CD4-positive, alpha-beta memory T cell (primary cell): ENCODE results near the gene LRP8. TPM values are rescaled to one million over a fixed set of nuclear protein-coding genes. Genes with fewer than 3 reads are reported as not detected.

Experiments
- CTCF ChIA-PET: fragments of 350-600 bp; sonication (Branson Sonifier 250); formaldehyde crosslinking; loops from one replicate; lab custom pipeline; 2021; ENCODE audit warnings: inconsistent platforms; ENCODE audit not compliant: partially characterized antibody; lab: Charles Lee
- POLR2A ChIA-PET: fragments of 350-600 bp; sonication (Branson Sonifier 250); formaldehyde crosslinking; loops from one replicate; lab custom pipeline; 2021; ENCODE audit not compliant: partially characterized antibody; lab: Charles Lee
- DNase-seq, 5 donors: peaks; one replicate each; pipeline versions ENCODE4 v3.0.0 to v3.0.0-alpha.2; 2020 to 2022; ENCODE audit warnings: mixed read lengths in 1 of 5
- H3K27ac ChIP-seq: one replicate; pipeline ENCODE4 v1.7.0; 2013; ENCODE audit warnings: low read depth, low read length
- H3K27me3 ChIP-seq: 2 replicates; pipeline ENCODE4 v1.7.0; 2013; ENCODE audit warnings: mild to moderate bottlenecking, low read length, moderate library complexity; ENCODE audit not compliant: insufficient read depth
- H3K36me3 ChIP-seq: 2 replicates; pipeline ENCODE4 v1.7.0; 2013; ENCODE audit warnings: mild to moderate bottlenecking, low read length, moderate library complexity; ENCODE audit not compliant: insufficient read depth
- H3K4me1 ChIP-seq: 2 replicates; pipeline ENCODE4 v1.7.0; 2013; ENCODE audit warnings: mild to moderate bottlenecking, low read length, moderate library complexity; ENCODE audit not compliant: insufficient read depth
- H3K4me3 ChIP-seq, 2 donors: one replicate each; pipeline ENCODE4 v1.7.0; 2013; ENCODE audit warnings: low read length in 2 of 2, mild to moderate bottlenecking in 1 of 2
- H3K9me3 ChIP-seq, 2 donors: one replicate each; pipeline ENCODE4 v1.7.0; 2013; ENCODE audit warnings: low read length in 2 of 2, control low read depth in 1 of 2; ENCODE audit not compliant: control insufficient read depth in 1 of 2
- H3K27ac Mint-ChIP-seq, 7 donors: one replicate each; pipeline ENCODE4 v1.8.0; 2020 to 2021; ENCODE audit warnings: mixed read lengths in 7 of 7, mild to moderate bottlenecking in 6 of 7, inconsistent platforms in 3 of 7, moderate library complexity in 3 of 7
- H3K27me3 Mint-ChIP-seq, 2 donors: one replicate each; pipeline ENCODE4 v1.8.0; 2020 to 2021; ENCODE audit warnings: mixed read lengths in 2 of 2
- H3K36me3 Mint-ChIP-seq, 2 donors: one replicate each; pipeline ENCODE4 v1.8.0; 2020 to 2021; ENCODE audit warnings: mixed read lengths in 2 of 2, inconsistent platforms in 1 of 2, mild to moderate bottlenecking in 1 of 2
- H3K4me1 Mint-ChIP-seq, 4 donors: one replicate each; pipeline ENCODE4 v1.8.0; 2020 to 2021; ENCODE audit warnings: mixed read lengths in 4 of 4, mild to moderate bottlenecking in 1 of 4
- H3K4me3 Mint-ChIP-seq, 8 donors: one replicate each; pipeline ENCODE4 v1.8.0; 2020 to 2021; ENCODE audit warnings: mixed read lengths in 8 of 8, mild to moderate bottlenecking in 7 of 8, moderate library complexity in 6 of 8, inconsistent platforms in 3 of 8
- H3K9me3 Mint-ChIP-seq, 8 donors: one replicate each; pipeline ENCODE4 v1.8.0; 2020 to 2021; ENCODE audit warnings: mixed read lengths in 8 of 8, mild to moderate bottlenecking in 5 of 8, inconsistent platforms in 3 of 8, moderate library complexity in 1 of 8
- intact Hi-C: fragments of 100-400 bp; cut with micrococcal nuclease; formaldehyde crosslinking; loops from one replicate; pipeline ENCODE4 v1.15.1; 2023
- polyA plus RNA-seq, 2 donors: library from polyadenylated mRNA; unstranded; fragments of 300-500 nt; fragmentation: Illumina TruSeq; gene quantifications; one replicate each; pipeline ENCODE4 v1.2.3, GENCODE V29; 2021
- total RNA-seq, 2 experiments: library from RNA; stranded (reverse); gene quantifications; one replicate each; pipeline ENCODE4 v1.2.3, GENCODE V29; 2021

LRP8 gene
- total and polyA plus RNA-seq, 4 experiments from 2014 or later, result 0.91 to 17.6 (median 10.0) TPM

DNA sequence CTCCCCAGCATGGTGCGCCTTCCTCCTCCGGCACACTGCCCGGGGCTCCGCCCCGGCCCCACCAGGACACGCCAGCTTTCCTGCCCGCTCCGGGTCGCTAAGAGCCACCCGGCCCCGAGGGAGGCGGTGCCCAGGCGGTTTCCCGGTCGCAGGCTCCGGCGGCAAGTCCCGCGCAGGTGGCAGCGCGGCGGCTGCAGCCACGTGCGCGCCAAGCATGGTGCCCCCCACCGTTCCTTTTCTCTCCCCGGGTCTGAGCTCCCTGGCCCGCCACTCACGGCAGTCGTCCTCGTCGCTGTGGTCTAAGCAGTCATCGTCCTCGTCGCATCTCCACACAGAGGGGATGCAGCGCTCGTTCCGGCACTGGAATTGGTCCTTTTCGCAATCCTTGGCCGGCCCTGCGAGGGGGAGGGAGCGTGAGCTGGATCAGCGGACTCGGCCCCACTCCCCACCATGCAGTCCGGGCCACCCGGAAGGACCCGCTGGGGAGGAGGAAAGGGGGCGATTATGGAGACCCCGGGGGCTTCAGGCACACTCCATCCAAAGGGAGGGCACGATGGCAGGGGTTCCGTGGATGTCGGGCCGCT lies 1.2 kb downstream of the LRP8 start:
- Histone ChIP-seq H3K4me3 (peak overlapping the region; percentile 78 to 82), H3K36me3 (no peaks in the 10 kb centered on the region), H3K27ac (peak overlapping the region; percentile 60), H3K9me3 (no peaks in the 10 kb centered on the region), H3K27me3 (no peaks in the 10 kb centered on the region), H3K4me1 (peaks cover 12% of the 10 kb centered on the region)
- H3K4me1 Mint-ChIP-seq, result peaks cover 11 to 30% (median 19%) of the 10 kb centered on the region in 4 donors
- no peaks in the 10 kb centered on the region for H3K27me3 Mint-ChIP-seq
- H3K36me3 Mint-ChIP-seq, result peaks cover 0 to 9% of the 10 kb centered on the region in 2 donors
- no peaks in the 10 kb centered on the region for H3K9me3 Mint-ChIP-seq
- intact Hi-C loops, result loop anchor here (1.0 to 5.0 kb wide), 5 partner anchors 34 to 130 kb away; partner anchors contain the start of genes CPT2 and MAGOH
- DNase-seq, result peak in 2 of 5 donors; percentile 17 to 43
- peak overlapping the region; percentile 88 to 98 (median 93) for H3K4me3 Mint-ChIP-seq
- ChIA-PET CTCF (interaction anchor here (0.5 to 3.1 kb wide), 5 partner anchors 10 to 131 kb away, joined by 3 to 16 read pairs (median 4); no protein-coding TSS in a partner anchor), POLR2A (interaction anchor here (0.9 to 3.1 kb wide), 9 partner anchors 8 to 619 kb away, joined by 3 to 31 read pairs (median 6); partner anchors contain the start of genes CPT2, IFT25 and LRRC42)
- H3K27ac Mint-ChIP-seq, result peak overlapping the region; percentile 73 to 93 (median 85)

DNA sequence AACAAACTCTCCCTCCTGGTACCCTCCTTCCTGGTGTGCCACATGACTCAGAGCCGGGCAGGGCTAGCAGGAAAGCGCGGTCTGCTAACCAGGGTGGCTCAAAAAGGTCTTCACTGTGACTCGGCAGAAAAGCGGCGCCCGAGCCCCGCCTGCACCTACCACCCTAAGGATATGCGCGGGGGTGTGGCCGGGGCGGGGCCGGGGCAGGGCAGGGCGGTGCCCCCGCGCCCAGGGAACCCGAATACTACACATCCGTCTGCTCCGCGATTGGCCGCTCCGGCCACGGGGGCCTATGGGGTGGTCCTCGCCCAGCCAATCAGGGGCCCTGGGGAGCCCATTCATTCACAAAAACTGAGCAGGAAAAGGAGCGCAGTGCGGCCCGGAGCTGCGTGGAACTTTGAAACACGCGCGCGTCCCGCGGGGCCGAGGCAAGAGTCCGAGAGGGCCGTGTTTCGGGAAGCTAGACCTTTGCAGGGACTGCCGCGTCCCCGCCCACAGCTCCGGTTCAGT lies 1.7 kb downstream of the LRP8 start:
- peaks cover 11 to 30% (median 19%) of the 10 kb centered on the region in 4 donors for H3K4me1 Mint-ChIP-seq
- Histone ChIP-seq H3K9me3 (no peaks in the 10 kb centered on the region), H3K4me1 (peaks cover 12% of the 10 kb centered on the region), H3K27ac (peak overlapping the region; percentile 60), H3K36me3 (no peaks in the 10 kb centered on the region), H3K27me3 (no peaks in the 10 kb centered on the region), H3K4me3 (peak overlapping the region; percentile 78 to 82)
- peak overlapping the region; percentile 84 to 94 (median 89) for H3K27ac Mint-ChIP-seq
- H3K4me3 Mint-ChIP-seq, result peak overlapping the region; percentile 88 to 98 (median 93)
- DNase-seq, result peak; percentile 86 to 92 (median 87)
- H3K27me3 Mint-ChIP-seq, result no peaks in the 10 kb centered on the region
- no peaks in the 10 kb centered on the region for H3K9me3 Mint-ChIP-seq
- POLR2A ChIA-PET, result interaction anchor here (0.9 to 3.1 kb wide), 9 partner anchors 9 to 620 kb away, joined by 4 to 31 read pairs (median 6); partner anchors contain the start of genes CPT2, IFT25 and LRRC42
- peaks cover 0 to 9% of the 10 kb centered on the region in 2 donors for H3K36me3 Mint-ChIP-seq
- intact Hi-C loops, result loop anchor here (1.0 to 5.0 kb wide), 5 partner anchors 34 to 129 kb away; partner anchors contain the start of genes CPT2 and MAGOH
- CTCF ChIA-PET, result interaction anchor here (0.5 to 3.1 kb wide), 5 partner anchors 10 to 132 kb away, joined by 3 to 16 read pairs (median 4); no protein-coding TSS in a partner anchor

DNA sequence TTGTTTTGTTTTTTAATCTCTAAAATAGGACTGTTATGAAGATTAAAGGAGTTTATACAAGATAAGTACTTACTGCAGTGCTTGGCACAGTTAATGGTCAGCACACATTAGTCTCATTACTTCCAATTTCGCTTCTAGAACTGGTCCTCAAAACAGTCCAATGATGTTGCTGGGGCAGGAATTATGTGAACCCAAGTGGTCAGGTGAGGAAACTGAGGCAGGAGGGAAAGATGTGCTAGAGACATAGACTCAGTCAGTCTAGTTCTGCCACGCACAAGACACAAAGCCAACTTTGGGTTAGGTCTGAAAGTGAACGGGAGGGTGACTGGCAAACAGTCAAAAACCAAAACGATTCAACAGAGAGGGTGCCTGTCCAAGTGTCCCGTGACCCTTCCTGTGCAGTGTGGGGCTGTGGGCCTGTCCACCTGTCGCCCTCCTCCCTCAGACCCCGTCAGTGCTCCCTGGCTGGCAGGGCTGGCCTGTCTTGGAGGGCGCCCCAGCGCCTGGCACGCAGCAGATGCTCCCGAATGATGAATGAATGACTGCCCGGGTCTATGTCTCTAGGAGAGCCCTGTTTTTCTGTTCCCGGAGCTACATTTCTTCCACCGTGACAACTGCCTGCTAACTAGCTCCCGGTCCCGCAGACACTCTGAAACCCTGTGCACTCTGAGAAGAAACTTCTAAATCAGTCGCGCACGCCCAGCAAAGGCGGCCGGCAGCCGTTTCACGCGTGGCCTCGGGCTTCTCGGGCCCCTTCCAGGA lies 2.4 kb downstream of the LRP8 start:
- Mint-ChIP-seq H3K36me3 (peaks cover 0 to 9% of the 10 kb centered on the region in 2 donors), H3K4me3 (peak overlapping the region; percentile 88 to 98 (median 93)), H3K4me1 (peaks cover 11 to 30% (median 19%) of the 10 kb centered on the region in 4 donors), H3K27ac (peak overlapping the region; percentile 80 to 94 (median 87)), H3K27me3 (no peaks in the 10 kb centered on the region), H3K9me3 (no peaks in the 10 kb centered on the region)
- peaks cover 12% of the 10 kb centered on the region for H3K4me1 ChIP-seq
- no peaks in the 10 kb centered on the region for H3K9me3 ChIP-seq
- peak overlapping the region; percentile 7 to 82 for H3K4me3 ChIP-seq
- ChIA-PET CTCF (interaction anchor here (1.0 to 3.1 kb wide), 3 partner anchors 31 to 68 kb away, joined by 4 to 16 read pairs (median 5); no protein-coding TSS in a partner anchor), POLR2A (interaction anchor here (1.2 to 3.1 kb wide), 4 partner anchors 30 to 88 kb away, joined by 4 to 31 read pairs (median 22); no protein-coding TSS in a partner anchor)
- intact Hi-C loops, result loop anchor here (1.0 to 5.0 kb wide), 5 partner anchors 33 to 129 kb away; partner anchors contain the start of genes CPT2 and MAGOH
- no peaks in the 10 kb centered on the region for H3K27me3 ChIP-seq
- DNase-seq, result peak in 2 of 5 donors; percentile 4 to 7
- H3K27ac ChIP-seq, result peak overlapping the region; percentile 60
- no peaks in the 10 kb centered on the region for H3K36me3 ChIP-seq

DNA sequence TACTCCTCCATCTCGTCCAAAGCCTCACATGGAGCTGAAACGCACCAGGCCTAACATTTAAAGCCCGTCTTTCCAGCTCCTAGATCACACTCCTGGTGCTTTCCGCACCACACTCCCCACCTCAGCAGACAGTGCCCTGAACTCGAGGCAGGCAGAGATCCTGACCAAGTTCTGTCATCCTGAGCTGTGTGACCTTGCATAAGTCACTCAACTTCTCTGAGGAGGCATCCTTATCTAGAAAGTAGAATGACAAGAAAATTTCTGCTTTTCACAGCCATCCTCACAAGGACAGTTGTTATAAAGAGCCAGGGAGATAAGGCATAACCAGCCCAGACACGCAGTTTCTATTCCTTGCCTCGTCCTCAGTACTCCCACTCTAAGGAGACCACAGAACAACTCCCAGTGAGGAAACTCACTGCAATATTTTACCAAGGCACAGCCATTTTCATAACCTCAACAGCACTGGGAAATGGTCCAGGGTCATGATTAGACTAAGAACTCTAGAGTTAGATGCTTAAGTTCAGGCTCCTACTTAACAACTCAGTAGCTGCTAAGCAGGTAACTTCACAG lies 3.1 kb downstream of the LRP8 start:
- POLR2A ChIA-PET, result interaction anchor here (1.2 kb wide), 1 partner anchor 84 kb away, joined by 4 read pairs; no protein-coding TSS in a partner anchor
- H3K27me3 Mint-ChIP-seq, result no peaks in the 10 kb centered on the region
- Histone ChIP-seq H3K9me3 (no peaks in the 10 kb centered on the region), H3K36me3 (no peaks in the 10 kb centered on the region), H3K4me3 (no peak overlapping the region), H3K27ac (no peak overlapping the region), H3K27me3 (no peaks in the 10 kb centered on the region), H3K4me1 (peaks cover 12% of the 10 kb centered on the region)
- peaks cover 0 to 9% of the 10 kb centered on the region in 2 donors for H3K36me3 Mint-ChIP-seq
- peak overlapping the region in 5 of 7 donors; percentile 6 to 94 (median 80) for H3K27ac Mint-ChIP-seq
- peak in 1 of 5 donors; percentile 5 for DNase-seq
- H3K9me3 Mint-ChIP-seq, result peaks cover 0 to 1% (median 0%) of the 10 kb centered on the region in 8 donors
- H3K4me3 Mint-ChIP-seq, result peak overlapping the region in 5 of 8 donors; percentile 88 to 98 (median 94)
- CTCF ChIA-PET, result interaction anchor here (0.6 to 3.1 kb wide), 4 partner anchors 46 to 1588 kb away, joined by 3 to 16 read pairs (median 4); no protein-coding TSS in a partner anchor
- H3K4me1 Mint-ChIP-seq, result peaks cover 11 to 30% (median 19%) of the 10 kb centered on the region in 4 donors
- intact Hi-C loops, result loop anchor here (5.0 kb wide), 1 partner anchor 33 kb away; no protein-coding TSS in a partner anchor

DNA sequence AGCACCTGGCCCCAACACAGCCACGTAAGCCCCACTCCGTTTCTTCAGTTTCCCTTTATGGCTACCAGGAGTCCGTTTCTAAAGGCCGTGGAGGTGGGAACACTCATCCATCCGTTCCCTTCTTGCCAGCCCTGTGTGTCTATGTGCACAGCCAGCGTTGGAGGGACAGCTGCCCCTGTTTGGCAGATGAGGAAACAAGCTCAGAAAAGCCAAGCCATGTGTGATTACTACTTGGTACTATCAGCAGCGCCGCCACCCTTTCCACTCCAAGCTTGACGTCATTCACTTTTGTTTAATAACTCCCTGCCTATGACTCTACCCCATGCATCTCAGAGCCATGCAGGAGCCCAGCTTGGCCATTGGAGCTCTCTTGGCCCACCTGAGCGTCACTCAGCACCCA lies 3.5 kb downstream of the LRP8 start:
- no peaks in the 10 kb centered on the region for H3K27me3 ChIP-seq
- Mint-ChIP-seq H3K27me3 (no peaks in the 10 kb centered on the region), H3K36me3 (peaks cover 0 to 9% of the 10 kb centered on the region in 2 donors), H3K9me3 (peaks cover 0 to 1% (median 0%) of the 10 kb centered on the region in 8 donors), H3K4me1 (peaks cover 11 to 27% (median 19%) of the 10 kb centered on the region in 4 donors), H3K27ac (peak overlapping the region in 3 of 7 donors; percentile 25 to 75 (median 29)), H3K4me3 (peak overlapping the region in 1 of 8 donors; percentile 40)
- no peaks in the 10 kb centered on the region for H3K9me3 ChIP-seq
- CTCF ChIA-PET, result interaction anchor here (0.6 to 1.1 kb wide), 2 partner anchors 150 to 1587 kb away, joined by 3 read pairs; no protein-coding TSS in a partner anchor
- POLR2A ChIA-PET, result no interaction called here
- DNase-seq, result peak in 1 of 5 donors; percentile 3
- intact Hi-C loops, result no loop called here
- H3K36me3 ChIP-seq, result no peaks in the 10 kb centered on the region
- no peak overlapping the region for H3K27ac ChIP-seq
- peaks cover 12% of the 10 kb centered on the region for H3K4me1 ChIP-seq
- no peak overlapping the region for H3K4me3 ChIP-seq

DNA sequence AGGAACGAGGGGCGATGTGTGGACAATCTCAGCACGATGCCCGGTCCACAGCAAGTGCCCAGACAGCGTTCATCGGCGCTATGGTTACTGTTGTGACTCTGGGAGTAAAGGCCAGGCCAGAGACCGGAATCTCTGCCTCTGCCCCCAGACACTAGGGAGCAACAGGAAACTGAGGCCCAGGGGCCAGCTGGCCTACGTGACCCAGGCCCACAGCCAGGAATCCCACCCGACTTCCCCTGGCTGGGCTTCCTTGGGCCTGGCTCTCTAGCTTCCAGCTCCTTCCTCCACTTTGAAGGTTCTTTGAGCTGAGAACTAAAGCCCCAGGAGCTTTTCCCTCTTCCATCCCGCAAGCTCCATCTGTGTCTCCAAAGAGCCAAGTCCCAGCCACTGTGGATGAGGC lies 4.6 kb downstream of the LRP8 start:
- H3K36me3 ChIP-seq, result no peaks in the 10 kb centered on the region
- no peak overlapping the region for H3K4me3 Mint-ChIP-seq
- no peaks in the 10 kb centered on the region for H3K27me3 ChIP-seq
- peaks cover 2 to 9% of the 10 kb centered on the region in 2 donors for H3K36me3 Mint-ChIP-seq
- intact Hi-C loops, result no loop called here
- no peak overlapping the region for H3K27ac Mint-ChIP-seq
- no peaks in the 10 kb centered on the region for H3K27me3 Mint-ChIP-seq
- no peaks in the 10 kb centered on the region for H3K9me3 ChIP-seq
- POLR2A ChIA-PET, result no interaction called here
- peaks cover 9% of the 10 kb centered on the region for H3K4me1 ChIP-seq
- peaks cover 12 to 25% (median 16%) of the 10 kb centered on the region in 4 donors for H3K4me1 Mint-ChIP-seq
- DNase-seq, result peak in 1 of 5 donors; percentile 10
- H3K4me3 ChIP-seq, result no peak overlapping the region
- H3K9me3 Mint-ChIP-seq, result peaks cover 0 to 1% (median 0%) of the 10 kb centered on the region in 8 donors
- no peak overlapping the region for H3K27ac ChIP-seq
- CTCF ChIA-PET, result interaction anchor here (1.1 kb wide), 1 partner anchor 151 kb away, joined by 3 read pairs; no protein-coding TSS in a partner anchor
